Embryonic facial prominence (tissue), 1 donor: ENCODE data around the gene DDIAS.
"Not testable (repeated sequence)": the region's sequence is repeated elsewhere in the genome, so short reads cannot be mapped to it uniquely, and the experiment has no call there.

Source experiments
- DNase-seq: peaks from one replicate; pipeline ENCODE4 v3.0.0-alpha.2; 2016; ENCODE audit errors: extremely low spot score

The DDIAS gene

DNA sequence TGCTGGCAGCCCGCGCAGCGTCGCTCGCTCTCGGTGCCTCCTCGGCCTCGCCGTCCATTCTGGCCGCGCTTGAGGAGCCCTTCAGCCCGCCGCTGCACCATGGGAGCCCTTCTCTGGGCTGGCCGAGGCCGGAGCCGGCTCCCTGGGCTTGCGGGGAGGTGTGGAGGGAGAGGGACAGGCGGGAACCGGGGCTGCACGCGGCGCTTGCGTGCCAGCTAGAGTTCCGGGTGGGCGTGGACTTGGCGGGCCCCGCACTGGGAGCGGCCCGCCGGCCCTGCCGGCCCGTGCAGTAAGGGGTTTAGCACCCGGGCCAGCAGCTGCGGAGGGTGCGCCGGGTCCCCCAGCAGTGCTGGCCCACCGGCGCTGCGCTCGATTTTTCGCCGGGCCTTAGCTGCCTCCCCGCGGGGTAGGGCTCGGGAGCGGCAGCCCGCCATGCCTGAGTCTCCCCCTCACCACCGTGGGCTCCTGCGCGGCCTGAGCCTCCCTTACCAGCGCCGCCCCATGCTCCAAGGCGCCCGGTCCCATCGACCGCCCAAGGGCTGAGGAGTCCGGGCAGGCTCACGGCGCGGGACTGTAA lies 69.1 kb downstream of the DDIAS start:
- DNase-seq = not testable (repeated sequence)

DNA sequence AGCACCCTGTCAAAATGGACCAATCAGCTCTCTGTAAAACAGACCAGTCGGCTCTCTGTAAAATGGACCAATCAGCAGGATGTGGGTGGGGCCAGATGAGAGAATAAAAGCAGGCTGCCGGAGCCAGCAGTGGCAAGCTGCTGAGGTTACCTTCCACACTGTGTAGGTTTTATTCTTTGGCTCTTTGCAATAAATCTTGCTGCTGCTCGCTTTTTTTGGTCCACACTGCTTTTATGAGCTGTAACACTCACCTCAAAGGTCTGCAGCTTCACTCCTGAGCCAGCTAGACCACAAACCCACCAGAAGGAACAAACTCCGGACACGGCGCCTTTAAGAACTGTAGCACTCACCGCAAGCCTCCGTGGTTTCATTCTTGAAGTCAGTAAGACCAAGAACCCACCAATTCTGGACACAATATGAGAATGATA lies 70.0 kb downstream of the DDIAS start:
- DNase-seq = not testable (repeated sequence)

DNA sequence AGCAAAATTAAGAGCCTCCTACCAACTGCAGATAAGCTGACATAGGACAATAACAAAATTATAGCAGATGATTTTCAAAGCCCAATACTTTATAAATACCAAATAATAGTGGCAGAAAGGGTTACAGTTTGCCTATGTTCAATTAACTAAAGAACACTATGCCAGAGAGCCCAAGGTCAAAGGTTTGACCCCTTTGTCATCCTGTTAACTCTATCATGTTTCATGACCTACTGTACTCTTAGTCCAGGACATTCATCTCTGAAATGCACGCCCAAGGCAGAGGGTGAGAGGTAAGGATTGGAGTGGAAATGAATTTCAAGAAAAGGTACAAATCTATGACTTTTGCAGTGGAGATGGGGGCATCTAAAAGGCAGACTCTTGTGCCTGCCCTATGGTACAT lies 70.6 kb downstream of the DDIAS start:
- DNase-seq = no peak

DNA sequence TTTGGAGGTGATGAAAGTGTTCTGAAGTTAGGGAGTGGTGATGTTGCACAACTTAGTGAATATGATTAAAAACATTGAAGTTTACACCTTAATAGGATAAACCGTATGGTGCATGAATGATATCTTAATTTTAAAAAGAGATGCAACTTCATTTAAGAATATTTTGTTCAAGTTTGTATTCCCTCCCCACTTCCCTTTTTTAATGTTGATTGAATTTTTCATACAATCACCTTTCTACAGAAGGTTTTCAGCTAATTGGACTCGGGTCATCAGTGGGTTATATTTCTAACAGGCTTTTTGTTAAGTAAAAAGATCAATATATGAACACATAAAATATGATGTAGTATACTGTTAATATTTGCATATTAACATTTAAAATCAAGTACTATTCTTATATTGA lies 72.6 kb downstream of the DDIAS start:
- no peak for DNase-seq

DNA sequence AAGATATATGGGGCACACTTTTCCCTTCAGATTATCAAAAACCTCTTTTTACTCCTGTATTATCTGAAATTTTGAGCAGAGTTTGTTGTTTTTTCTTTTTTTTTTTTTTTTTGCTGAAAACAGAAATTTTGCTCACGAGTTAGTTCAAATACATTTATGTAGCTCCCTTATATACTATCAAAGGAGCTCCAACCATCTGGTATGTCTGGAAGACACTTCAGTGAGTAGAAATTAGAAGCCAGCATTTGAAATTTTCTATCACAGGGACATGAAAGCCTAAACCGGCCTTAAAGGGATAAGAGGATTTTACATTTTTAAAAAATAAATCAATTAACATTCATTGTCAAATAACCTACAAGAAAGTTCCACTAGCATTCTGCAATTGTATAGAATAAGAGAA lies 73.3 kb downstream of the DDIAS start:
- DNase-seq = no peak

DNA sequence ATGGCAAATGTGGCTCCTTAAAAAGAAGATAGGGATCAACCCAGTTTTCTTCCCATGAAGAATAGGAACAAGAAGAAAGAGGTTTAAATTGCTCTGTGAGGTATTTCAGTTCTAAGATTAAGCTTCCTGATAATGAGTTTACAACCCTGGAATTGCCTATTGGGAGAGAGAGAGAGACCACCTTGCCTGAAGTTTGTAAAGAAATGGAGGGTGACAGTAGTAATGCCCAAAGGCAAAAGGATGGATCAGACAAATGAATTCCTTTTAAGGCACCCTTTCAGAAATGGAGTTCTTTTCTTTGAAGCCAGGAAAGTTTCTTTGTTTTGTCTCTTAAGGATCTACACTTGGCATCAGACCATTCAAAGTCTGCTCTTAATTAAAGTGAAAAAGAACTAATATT lies 74.3 kb downstream of the DDIAS start:
- no peak for DNase-seq

DNA sequence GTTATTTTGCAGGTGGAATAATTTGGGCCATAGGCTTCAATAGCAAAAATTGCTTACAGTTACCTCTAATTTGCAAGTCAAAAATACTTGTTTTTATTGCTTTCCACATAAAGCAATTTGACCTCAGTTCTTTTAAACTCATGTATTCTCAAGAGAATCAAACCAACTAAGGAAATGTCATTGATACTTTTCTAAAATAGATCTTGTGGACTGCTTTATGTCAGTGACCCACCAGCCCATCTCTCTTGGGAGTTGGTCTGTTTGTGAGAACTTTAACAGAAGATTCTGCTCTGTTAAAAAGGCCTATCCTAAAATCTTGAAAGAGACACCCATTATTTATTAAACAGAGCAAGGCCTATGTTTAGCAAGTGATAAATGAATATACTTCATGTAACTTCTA lies 75.2 kb downstream of the DDIAS start:
- DNase-seq = no peak

DNA sequence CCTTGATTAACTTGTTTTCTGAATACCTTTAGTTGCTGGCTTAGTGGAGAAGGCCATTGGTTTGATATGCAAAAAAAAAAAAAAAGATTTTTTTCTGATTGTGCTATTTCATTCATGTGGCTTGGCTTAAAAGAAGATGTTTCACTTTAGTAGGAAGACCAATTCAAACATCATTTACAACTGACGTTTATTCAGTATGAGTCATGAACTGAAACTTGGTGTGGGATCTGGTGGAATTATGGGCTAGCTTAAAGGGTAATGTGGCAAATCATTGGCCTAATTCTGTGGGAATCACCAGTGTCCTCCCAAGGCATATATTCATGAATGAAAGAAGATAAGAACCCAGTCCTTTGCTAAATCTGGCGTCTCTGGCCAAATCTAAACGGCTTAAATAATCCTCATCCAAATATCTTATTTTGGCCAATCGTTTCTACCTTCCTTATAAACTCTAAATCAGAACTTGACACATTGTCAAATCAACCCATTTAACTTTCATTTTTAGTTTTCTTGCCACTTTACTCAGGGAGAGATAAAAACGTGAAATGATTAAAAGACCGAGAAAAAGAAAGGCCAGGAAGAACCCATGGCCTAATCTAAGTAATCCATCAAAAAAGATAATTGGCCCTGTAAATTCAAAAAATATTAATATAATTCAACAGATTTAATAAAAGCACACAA lies 77.0 kb downstream of the DDIAS start:
- no peak for DNase-seq

DNA sequence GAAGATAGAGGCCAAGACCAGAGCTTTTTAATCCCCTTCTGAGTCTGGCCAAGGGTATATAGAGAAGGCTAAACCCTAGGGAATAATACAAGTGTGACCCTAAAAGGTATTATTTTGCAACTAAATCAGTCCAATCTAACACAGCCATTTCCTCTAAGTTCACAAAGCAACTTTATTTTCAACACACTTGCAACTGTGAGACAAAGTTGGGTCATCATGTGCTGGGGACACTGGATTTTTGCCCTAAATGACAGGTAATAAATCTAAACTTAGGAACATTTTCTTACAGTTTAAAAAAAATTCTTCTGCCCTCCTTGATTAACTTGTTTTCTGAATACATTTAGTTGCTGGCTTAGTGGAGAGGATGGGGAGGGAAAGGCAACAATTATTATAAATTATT lies 78.3 kb downstream of the DDIAS start:
- no peak for DNase-seq

DNA sequence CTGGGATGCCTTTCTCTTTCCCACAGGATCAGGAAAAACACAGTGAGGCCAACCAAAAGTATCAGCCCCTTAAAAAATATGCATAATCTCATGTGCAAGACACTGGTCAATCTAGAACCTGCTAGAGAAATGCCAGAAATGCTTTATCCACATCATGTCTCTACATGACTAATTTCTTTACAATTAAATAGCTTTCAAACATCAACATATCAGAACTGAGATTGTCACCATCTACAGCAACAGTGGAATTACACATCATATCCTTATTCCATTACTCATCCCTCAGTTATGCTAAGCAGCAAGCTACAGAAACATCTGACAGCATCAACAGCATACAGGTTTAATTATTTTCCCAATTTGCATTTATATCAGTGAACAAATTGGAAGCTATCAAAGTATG lies 78.8 kb downstream of the DDIAS start:
- no peak for DNase-seq

DNA sequence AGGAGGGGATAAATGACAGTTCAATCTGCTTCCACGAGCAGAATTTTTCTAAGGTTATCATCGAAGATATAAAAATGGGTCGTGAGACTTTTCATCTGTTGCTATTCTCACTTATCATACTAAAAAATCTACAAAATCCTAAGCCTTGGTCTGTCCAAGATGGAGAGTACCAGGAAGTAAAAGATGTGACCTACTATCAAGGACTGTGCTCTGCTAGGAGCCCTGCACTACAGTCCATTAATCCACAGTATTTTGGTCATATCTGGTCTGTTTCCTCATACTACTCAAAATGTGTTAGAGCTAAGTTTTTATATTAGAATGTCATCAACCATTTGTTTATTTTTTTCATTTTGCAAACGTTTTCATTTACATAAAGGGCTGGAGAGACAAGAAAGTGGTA lies 79.4 kb downstream of the DDIAS start:
- no peak for DNase-seq

DNA sequence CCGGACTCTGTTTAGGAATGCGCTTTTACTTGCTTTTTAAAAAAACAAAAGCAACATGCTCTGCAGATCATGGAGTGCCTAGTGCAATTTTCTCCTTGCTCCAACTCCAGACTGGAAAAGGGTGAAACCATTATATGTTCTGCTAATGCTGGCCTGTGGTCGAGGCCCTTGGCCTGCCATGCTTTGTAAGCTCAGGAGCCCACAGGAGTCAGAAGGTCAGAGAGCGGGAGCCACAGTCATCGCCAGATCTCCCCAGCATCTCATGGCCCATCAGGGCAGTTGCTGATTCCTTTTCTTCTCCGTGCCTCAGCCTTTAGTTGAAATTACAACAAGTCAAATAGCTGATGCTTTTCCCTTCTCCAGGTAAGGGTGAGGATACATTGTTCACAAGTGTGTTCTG lies 80.3 kb downstream of the DDIAS start:
- no peak for DNase-seq
